Subcutaneous adipose tissue (tissue), 4 donors: ENCODE measurements around the gene MGAT4B. TPM values are rescaled to one million over a fixed set of nuclear protein-coding genes. Genes with fewer than 3 reads are reported as not detected.

Experiments
- CTCF ChIP-seq: fragments of 450-650 bp; IDR thresholded peaks from one replicate; pipeline ENCODE4 v1.5.1; 2016; ENCODE audit warnings: low read depth, mild to moderate bottlenecking, control low read depth, antibody characterized with exemption, moderate library complexity
- total RNA-seq, 4 donors: library from RNA; depleted of rRNA; stranded (reverse); fragments of >200 nt; gene quantifications; one replicate each; pipeline ENCODE4 v1.1.0, GENCODE V29; 2016

The MGAT4B gene
- total RNA-seq, 4 donors from 2014 or later = 47.9 to 101 (median 84.2) TPM

- no peak for TF ChIP-seq CTCF
Observed at GRCh38 chr5:179786861-179787260, 19.8 kb downstream of the MGAT4B start.

DNA sequence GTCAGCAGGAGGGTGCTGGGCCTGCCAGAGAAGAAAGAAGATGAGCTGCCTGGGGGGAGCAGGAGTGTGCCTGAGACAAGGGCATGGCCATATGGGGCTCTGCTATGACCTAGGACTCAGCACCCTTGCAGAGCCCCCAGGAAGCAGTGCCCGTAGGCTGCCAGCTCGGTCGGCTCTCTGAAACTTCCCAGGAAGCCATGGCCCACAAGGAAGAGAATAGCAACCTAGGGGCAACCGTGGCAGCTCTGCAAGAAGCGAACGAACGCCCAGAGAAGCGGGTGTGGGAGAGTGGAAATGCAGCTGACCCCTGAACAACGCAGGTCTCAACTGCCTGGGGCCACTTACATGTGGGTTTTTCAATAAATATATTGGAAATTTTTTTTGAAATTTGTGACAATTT lies 23.5 kb downstream of the MGAT4B start:
- TF ChIP-seq CTCF = no peak

DNA sequence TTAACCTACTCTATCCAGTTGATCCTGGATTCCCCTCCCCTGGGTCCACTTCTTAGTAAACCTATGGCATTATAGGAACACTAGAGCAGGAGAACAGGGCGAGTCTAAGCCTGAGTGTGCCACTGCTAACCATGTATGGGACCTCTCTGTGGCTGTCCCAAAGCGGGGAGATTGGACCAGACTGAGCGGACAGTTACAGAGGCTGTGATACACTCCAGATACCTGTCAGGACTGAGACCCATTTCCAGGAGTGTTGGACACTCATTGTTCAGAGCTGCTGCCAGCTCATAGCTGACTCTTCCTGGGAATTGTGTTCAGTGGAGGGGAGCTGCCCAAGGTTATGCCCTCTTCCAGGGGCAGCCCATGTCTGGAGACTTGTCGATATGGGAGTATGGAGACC lies 24.8 kb downstream of the MGAT4B start:
- TF ChIP-seq CTCF = no peak

- TF ChIP-seq CTCF = no peak
Observed at GRCh38 chr5:179780362-179780761, 26.3 kb downstream of the MGAT4B start.

DNA sequence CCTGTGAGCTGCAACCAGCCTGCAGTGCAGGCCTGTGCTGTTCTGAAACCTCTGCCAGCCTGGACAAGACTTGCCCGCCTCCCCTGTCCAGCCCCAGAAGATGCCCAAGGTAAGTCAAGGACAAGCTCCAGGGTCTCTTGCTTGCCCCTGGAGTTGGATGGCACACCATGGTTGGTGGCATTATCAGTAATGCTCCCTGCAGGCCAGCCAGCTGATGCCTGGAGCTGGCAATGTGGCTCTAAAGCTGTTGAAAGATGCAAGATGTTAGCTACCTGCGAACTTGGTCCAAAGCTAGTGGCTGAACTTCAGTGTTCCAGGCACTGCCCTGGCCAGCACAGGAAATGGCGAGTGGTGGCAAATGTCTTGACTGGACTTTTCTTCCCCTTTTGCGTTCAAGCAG lies 26.8 kb downstream of the MGAT4B start:
- TF ChIP-seq CTCF = no peak

- no peak for TF ChIP-seq CTCF
Observed at GRCh38 chr5:179778591-179778990, 28.1 kb downstream of the MGAT4B start.

DNA sequence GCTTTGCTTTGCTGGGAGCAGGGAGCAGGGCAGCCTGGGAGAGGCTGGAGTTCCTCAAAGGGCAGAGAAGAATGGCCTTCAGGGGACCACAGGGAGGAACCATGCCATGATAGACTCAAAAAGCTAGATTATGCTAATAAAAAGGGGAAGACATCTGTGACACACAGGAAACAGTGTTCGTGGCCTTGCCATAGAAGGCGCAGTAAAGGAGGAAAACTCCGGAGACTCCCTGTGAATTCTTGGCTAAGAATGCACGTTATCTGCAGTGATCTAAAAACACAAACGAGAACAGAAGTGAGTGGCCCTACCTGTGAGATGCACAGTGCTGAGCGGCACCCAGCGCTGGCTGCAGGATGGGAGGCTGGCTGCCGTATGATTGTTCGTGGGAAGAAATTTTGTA lies 28.8 kb downstream of the MGAT4B start:
- TF ChIP-seq CTCF = no peak
